Measurements from ENCODE around the gene CRP. TPM values are rescaled to one million over a fixed set of nuclear protein-coding genes. Genes with fewer than 3 reads are reported as not detected.
"Not testable (repeated sequence)": the region's sequence is repeated elsewhere in the genome, so short reads cannot be mapped to it uniquely, and the experiment has no call there.

Gene CRP
- not detected for total RNA-seq

DNA sequence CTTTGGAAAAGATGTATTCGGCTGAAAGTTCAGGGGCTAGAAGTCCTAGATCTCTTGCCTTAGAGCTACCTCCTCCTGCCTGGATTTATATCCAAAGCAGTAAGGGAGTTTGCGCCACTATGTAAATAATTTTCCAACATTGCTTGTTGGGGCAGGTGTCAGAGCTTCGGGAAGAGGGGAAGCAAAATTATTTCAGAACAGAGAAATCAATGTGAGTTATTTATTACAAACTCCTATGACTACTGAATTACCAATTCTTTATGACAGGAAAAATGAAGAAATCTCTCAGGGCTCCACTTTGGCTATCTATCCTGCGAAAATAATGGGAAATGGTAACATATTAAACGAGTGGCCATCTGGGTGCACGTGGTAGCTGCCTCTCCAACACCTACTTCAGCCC lies at the start of gene CRP:
TSS of gene CRP (minus strand) at position 61 of the 400 bp plus-strand sequence. CDS start 104 bp downstream, outside the sequence.
- ATAC-seq (no peak), DNase-seq (ENCODE audit: low spot score) (no peak)
- Mint-ChIP-seq H3K4me1 (ENCODE audit: low read depth in 2 of 2) (no peaks in the 10 kb centered on the region), H3K27me3 (peaks cover 22 to 30% of the 10 kb centered on the region in 2 donors), H3K9me3 (peaks cover 4% of the 10 kb centered on the region), H3K4me3 (no peak within 1 kb of the TSS), H3K27ac (no peak within 1 kb of the TSS), H3K36me3 (peaks cover 14% of the 10 kb centered on the region)

DNA sequence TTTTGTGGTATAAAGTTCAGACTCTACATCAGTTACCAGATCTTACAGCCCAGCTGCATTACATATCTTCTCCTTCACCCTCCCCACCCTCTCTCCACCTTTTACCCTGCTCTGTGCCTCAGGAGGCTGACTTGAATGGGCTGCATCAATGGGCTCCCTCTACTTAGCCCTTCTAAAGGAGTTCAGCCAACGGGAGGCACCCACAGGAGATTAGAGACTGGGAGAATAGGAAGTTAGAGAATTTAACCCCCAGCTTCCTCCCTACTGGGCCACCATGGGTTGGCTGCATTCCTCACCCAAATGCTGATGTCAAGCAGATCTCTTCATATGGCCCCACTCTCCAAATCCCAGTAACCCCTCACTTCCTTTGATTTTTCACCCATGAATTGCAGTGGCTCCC lies 49.3 kb upstream of the CRP start:
- no peak overlapping the region for H3K27ac Mint-ChIP-seq
- H3K27me3 Mint-ChIP-seq: peaks cover 19 to 24% of the 10 kb centered on the region in 2 donors
- ATAC-seq (no peak), DNase-seq (ENCODE audit: low spot score) (no peak)
- H3K4me3 Mint-ChIP-seq: no peak overlapping the region
- peaks cover 3% of the 10 kb centered on the region for H3K9me3 Mint-ChIP-seq
- H3K4me1 Mint-ChIP-seq (ENCODE audit: low read depth in 2 of 2): no peaks in the 10 kb centered on the region
- peaks cover 4% of the 10 kb centered on the region for H3K36me3 Mint-ChIP-seq

DNA sequence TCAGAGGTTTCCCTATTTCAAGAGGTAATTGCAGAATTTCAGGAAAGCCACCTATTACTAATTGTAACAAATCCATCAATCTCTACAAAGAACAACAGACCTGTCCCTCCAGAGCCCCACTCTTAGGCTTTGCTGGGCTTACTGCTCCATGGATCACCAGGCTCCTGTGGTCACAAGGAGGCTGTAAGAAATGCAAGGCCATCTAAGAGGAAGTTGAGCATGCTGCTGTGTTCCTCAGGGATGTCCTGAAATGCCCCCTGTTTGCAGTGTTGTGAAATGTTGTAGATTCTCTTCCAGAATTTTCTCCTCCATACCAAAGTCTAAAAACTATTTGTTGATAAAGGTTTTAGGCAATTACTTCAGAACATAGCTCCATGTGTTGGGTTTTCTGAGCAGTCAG lies 42.0 kb upstream of the CRP start:
- Mint-ChIP-seq H3K27me3 (peaks cover 16 to 24% of the 10 kb centered on the region in 2 donors), H3K4me1 (ENCODE audit: low read depth in 2 of 2) (no peaks in the 10 kb centered on the region), H3K36me3 (peaks cover 4% of the 10 kb centered on the region), H3K9me3 (peaks cover 3% of the 10 kb centered on the region), H3K27ac (no peak overlapping the region), H3K4me3 (no peak overlapping the region)
- ATAC-seq (no peak), DNase-seq (ENCODE audit: low spot score) (no peak)

GRCh38 chr1:159755451-159756007 lies 41.1 kb upstream of the CRP start:
- no peaks in the 10 kb centered on the region for H3K4me1 Mint-ChIP-seq (ENCODE audit: low read depth in 2 of 2)
- DNase-seq (ENCODE audit: low spot score) (no peak), ATAC-seq (no peak)
- no peaks in the 10 kb centered on the region for H3K9me3 Mint-ChIP-seq
- no peak overlapping the region for H3K4me3 Mint-ChIP-seq
- H3K27me3 Mint-ChIP-seq: peaks cover 12 to 16% of the 10 kb centered on the region in 2 donors
- H3K27ac Mint-ChIP-seq: no peak overlapping the region
- H3K36me3 Mint-ChIP-seq: no peaks in the 10 kb centered on the region

GRCh38 chr1:159753386-159753785 lies 39.0 kb upstream of the CRP start:
- DNase-seq (ENCODE audit: low spot score) (no peak), ATAC-seq (no peak)
- no peak overlapping the region for H3K27ac Mint-ChIP-seq
- no peak overlapping the region for H3K4me3 Mint-ChIP-seq
- H3K4me1 Mint-ChIP-seq (ENCODE audit: low read depth in 2 of 2): no peaks in the 10 kb centered on the region
- H3K36me3 Mint-ChIP-seq: no peaks in the 10 kb centered on the region
- H3K9me3 Mint-ChIP-seq: no peaks in the 10 kb centered on the region
- peaks cover 12 to 16% of the 10 kb centered on the region in 2 donors for H3K27me3 Mint-ChIP-seq

- H3K4me3 Mint-ChIP-seq: no peak overlapping the region
- no peaks in the 10 kb centered on the region for H3K9me3 Mint-ChIP-seq
- peaks cover 12 to 15% of the 10 kb centered on the region in 2 donors for H3K27me3 Mint-ChIP-seq
- no peaks in the 10 kb centered on the region for H3K4me1 Mint-ChIP-seq (ENCODE audit: low read depth in 2 of 2)
- H3K27ac Mint-ChIP-seq: no peak overlapping the region
- no peaks in the 10 kb centered on the region for H3K36me3 Mint-ChIP-seq
- no peak for DNase-seq (ENCODE audit: low spot score)
- no peak for ATAC-seq
Measured at GRCh38 chr1:159752135-159752580, 37.8 kb upstream of the CRP start.

- Mint-ChIP-seq H3K36me3 (no peaks in the 10 kb centered on the region), H3K27me3 (peaks cover 6 to 8% of the 10 kb centered on the region in 2 donors)
- no peak for DNase-seq (ENCODE audit: low spot score)
Measured at GRCh38 chr1:159751031-159751430, 36.6 kb upstream of the CRP start.

GRCh38 chr1:159750621-159751020 lies 36.2 kb upstream of the CRP start:
- Mint-ChIP-seq H3K27me3 (peaks cover 6 to 8% of the 10 kb centered on the region in 2 donors), H3K36me3 (no peaks in the 10 kb centered on the region), H3K9me3 (no peaks in the 10 kb centered on the region), H3K27ac (no peak overlapping the region), H3K4me3 (no peak overlapping the region), H3K4me1 (ENCODE audit: low read depth in 2 of 2) (no peaks in the 10 kb centered on the region)
- DNase-seq (ENCODE audit: low spot score) (no peak), ATAC-seq (no peak)

More at GRCh38 chr1:159751031-159751430, 36.6 kb upstream of the CRP start:
- Mint-ChIP-seq H3K4me3 (no peak overlapping the region), H3K4me1 (ENCODE audit: low read depth in 2 of 2) (no peaks in the 10 kb centered on the region), H3K9me3 (no peaks in the 10 kb centered on the region), H3K27ac (no peak overlapping the region)
- ATAC-seq: no peak

DNA sequence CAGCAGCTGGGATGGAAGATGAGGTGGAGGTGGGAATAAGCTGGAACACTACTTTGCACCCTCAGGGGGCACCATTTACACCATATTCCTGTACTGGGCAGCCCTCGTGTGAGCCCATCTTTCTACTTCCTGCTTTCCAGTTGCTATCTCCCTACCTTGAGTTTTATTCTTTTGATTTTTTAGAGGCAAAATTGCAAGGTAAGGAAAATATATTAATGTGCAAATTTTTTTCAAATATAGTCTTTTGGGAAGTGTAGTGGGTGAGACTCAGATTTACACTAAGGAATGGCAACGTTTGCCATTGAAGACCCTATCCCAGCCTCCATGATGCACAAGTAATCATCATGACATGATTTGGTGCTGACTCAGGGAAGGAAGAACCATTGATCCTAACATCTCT lies 35.2 kb upstream of the CRP start:
- no peak overlapping the region for H3K4me3 Mint-ChIP-seq
- H3K27ac Mint-ChIP-seq: no peak overlapping the region
- no peaks in the 10 kb centered on the region for H3K9me3 Mint-ChIP-seq
- no peak for DNase-seq (ENCODE audit: low spot score)
- no peaks in the 10 kb centered on the region for H3K36me3 Mint-ChIP-seq
- H3K27me3 Mint-ChIP-seq: peaks cover 6 to 8% of the 10 kb centered on the region in 2 donors
- no peak for ATAC-seq
- no peaks in the 10 kb centered on the region for H3K4me1 Mint-ChIP-seq (ENCODE audit: low read depth in 2 of 2)

- ATAC-seq (no peak), DNase-seq (ENCODE audit: low spot score) (no peak)
- Mint-ChIP-seq H3K27ac (no peak overlapping the region), H3K4me1 (ENCODE audit: low read depth in 2 of 2) (no peaks in the 10 kb centered on the region), H3K27me3 (peaks cover 8 to 12% of the 10 kb centered on the region in 2 donors), H3K9me3 (no peaks in the 10 kb centered on the region), H3K4me3 (no peak overlapping the region), H3K36me3 (no peaks in the 10 kb centered on the region)
Measured at GRCh38 chr1:159748370-159748769, 34.0 kb upstream of the CRP start.

DNA sequence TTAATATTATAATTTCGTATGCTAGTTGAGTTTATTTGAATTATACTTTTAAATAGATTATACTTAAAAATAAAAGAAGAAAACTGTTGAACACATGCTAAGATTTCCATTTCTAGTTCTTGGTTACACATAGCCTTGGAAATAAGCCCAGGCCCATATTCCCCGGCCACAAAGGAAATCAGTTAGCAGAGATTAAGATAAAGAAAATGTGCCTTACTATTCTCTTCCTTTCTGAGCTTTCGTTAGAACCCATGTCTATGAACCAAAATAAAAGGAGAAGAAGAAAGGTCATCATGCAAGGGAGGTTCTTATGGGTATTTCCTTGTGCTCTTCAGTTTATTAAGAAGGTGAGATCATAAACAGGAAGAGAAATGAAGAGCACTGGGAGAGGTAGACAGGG lies 32.3 kb upstream of the CRP start:
- no peak for ATAC-seq
- no peaks in the 10 kb centered on the region for H3K36me3 Mint-ChIP-seq
- no peaks in the 10 kb centered on the region for H3K9me3 Mint-ChIP-seq
- H3K27ac Mint-ChIP-seq: no peak overlapping the region
- DNase-seq (ENCODE audit: low spot score): no peak
- no peak overlapping the region for H3K4me3 Mint-ChIP-seq
- H3K4me1 Mint-ChIP-seq (ENCODE audit: low read depth in 2 of 2): no peaks in the 10 kb centered on the region
- H3K27me3 Mint-ChIP-seq: peaks cover 6 to 8% of the 10 kb centered on the region in 2 donors

- ATAC-seq: no peak
Measured at GRCh38 chr1:159743651-159744410, 29.4 kb upstream of the CRP start.

GRCh38 chr1:159737238-159737916 lies 23.0 kb upstream of the CRP start:
- no peak overlapping the region for H3K27ac Mint-ChIP-seq
- H3K27me3 Mint-ChIP-seq: peaks cover 17 to 20% of the 10 kb centered on the region in 2 donors
- DNase-seq (ENCODE audit: low spot score) (no peak), ATAC-seq (no peak)
- H3K36me3 Mint-ChIP-seq: peaks cover 4% of the 10 kb centered on the region
- no peak overlapping the region for H3K4me3 Mint-ChIP-seq
- H3K4me1 Mint-ChIP-seq (ENCODE audit: low read depth in 2 of 2): no peaks in the 10 kb centered on the region
- H3K9me3 Mint-ChIP-seq: peaks cover 4% of the 10 kb centered on the region

More at GRCh38 chr1:159743651-159744410, 29.4 kb upstream of the CRP start:
- Mint-ChIP-seq H3K9me3 (no peaks in the 10 kb centered on the region), H3K27me3 (peaks cover 8 to 12% of the 10 kb centered on the region in 2 donors), H3K36me3 (no peaks in the 10 kb centered on the region), H3K27ac (no peak overlapping the region), H3K4me1 (ENCODE audit: low read depth in 2 of 2) (no peaks in the 10 kb centered on the region), H3K4me3 (no peak overlapping the region)
- DNase-seq (ENCODE audit: low spot score): no peak

- Mint-ChIP-seq H3K9me3 (peaks cover 11% of the 10 kb centered on the region), H3K36me3 (peaks cover 38% of the 10 kb centered on the region), H3K27me3 (peaks cover 14 to 30% of the 10 kb centered on the region in 2 donors)
- H3K4me1 Mint-ChIP-seq (ENCODE audit: low read depth in 2 of 2); DNase-seq (ENCODE audit: low spot score); H3K4me3 Mint-ChIP-seq; H3K27ac Mint-ChIP-seq; ATAC-seq: not testable (repeated sequence)
Measured at GRCh38 chr1:159723188-159723587, 8.8 kb upstream of the CRP start.
